ENCODE measurements around the gene MLH1.
"Not testable (repeated sequence)": the region's sequence is repeated elsewhere in the genome, so short reads cannot be mapped to it uniquely, and the experiment has no call there.

Gene MLH1

DNA sequence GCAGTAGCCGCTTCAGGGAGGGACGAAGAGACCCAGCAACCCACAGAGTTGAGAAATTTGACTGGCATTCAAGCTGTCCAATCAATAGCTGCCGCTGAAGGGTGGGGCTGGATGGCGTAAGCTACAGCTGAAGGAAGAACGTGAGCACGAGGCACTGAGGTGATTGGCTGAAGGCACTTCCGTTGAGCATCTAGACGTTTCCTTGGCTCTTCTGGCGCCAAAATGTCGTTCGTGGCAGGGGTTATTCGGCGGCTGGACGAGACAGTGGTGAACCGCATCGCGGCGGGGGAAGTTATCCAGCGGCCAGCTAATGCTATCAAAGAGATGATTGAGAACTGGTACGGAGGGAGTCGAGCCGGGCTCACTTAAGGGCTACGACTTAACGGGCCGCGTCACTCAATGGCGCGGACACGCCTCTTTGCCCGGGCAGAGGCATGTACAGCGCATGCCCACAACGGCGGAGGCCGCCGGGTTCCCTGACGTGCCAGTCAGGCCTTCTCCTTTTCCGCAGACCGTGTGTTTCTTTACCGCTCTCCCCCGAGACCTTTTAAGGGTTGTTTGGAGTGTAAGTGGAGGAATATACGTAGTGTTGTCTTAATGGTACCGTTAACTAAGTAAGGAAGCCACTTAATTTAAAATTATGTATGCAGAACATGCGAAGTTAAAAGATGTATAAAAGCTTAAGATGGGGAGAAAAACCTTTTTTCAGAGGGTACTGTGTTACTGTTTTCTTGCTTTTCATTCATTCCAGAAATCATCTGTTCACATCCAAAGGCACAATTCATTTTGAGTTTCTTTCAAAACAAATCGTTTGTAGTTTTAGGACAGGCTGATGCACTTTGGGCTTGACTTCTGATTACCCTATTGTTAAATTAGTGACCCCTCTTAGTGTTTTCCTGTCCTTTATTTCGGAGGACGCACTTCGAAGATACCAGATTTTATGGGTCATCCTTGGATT is at the start of gene MLH1:
Gene MLH1 (plus strand): TSS at position 193 of the 958 bp plus-strand sequence. CDS start 30 bp downstream, at position 223.
- DNase-seq (ENCODE audit: low read depth): peak; percentile 90

DNA sequence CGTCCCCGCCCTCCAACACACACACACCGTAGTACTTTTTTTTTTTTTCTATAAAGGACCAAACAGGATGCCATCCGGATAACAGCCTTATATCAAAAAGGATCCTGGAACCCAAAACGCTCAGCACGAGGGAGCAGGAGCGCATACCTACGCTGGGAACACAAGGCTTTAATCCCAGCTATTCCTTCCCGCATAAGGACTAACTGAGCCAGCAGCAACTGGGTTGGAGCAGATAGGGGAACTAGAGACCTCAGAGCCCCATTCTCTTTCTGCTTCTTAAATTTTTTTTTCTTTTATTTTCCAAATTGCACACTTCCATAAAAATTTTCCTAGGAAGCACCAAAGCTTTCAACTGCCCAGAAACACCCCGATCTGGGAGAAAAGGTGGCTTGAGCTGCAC is 49.7 kb upstream of the MLH1 start:
- no peak for DNase-seq (ENCODE audit: low read depth)

DNA sequence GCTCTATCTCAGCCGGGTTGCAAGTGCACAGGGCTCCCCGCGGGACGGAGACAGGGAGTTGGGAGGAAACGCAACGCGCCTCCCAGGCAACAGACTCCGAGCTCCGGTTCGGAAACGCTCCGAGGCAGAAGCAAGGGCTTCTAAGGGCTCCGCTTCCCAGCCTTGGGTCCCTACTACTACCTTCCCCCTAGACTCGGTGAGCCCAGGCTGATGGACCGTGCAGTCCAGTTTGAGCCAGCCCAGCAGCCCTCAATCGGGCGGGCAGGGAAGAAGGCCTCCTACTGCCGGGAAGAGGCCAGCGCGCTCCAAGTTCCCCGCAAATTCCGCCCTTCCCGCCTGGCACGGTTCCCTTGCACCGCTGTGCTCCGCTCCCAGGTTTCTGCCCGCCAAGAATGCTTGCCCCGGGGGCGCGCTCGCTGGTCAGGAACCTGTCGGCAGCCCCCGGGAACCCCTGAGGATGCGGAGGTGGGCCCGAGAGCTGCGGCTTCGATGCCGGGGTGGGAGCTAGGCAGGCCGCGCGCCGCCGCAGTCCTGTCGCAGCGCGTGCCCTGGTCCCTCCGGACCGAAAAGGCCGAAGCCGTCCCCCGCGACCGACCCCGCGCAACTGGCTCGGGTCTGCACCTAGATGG is 49.2 kb upstream of the MLH1 start:
- DNase-seq (ENCODE audit: low read depth): peak; percentile 8

DNA sequence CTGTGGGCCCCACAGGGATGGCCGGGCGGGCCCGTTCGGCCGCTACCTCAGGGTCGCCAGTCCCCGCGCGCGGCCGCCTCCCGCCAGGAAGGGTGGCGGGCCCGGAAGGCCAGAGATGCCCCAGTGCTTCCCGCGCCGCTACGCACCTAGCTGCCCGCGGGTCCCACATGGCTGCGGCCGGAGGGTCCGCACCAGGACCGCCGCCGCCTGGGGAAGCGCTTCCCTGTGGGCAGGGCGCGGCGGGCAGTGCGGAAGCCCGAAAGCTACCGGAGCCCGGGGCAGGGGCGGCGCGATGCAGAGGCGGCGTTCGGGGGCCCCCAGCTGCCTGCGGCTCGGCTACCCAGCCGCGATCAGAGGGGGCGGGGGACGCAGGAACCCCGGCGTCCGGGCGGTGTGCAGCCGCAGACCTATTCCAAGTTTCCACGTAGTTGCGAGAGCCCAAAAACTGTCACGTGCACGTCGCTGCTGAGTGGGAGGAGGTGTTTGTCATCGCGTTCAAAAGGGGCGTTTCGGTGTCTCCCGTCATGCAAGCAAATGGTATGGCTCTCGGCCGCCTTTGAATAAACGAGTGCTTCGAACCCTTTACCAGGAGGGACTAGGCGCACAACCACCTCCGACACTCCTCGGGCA is 48.6 kb upstream of the MLH1 start, which contains the start of gene TRANK1:
Gene TRANK1 (minus strand): TSS at position 414 of the 630 bp plus-strand sequence. CDS start 245 bp downstream, at position 169.
- DNase-seq (ENCODE audit: low read depth): peak; percentile 76

DNA sequence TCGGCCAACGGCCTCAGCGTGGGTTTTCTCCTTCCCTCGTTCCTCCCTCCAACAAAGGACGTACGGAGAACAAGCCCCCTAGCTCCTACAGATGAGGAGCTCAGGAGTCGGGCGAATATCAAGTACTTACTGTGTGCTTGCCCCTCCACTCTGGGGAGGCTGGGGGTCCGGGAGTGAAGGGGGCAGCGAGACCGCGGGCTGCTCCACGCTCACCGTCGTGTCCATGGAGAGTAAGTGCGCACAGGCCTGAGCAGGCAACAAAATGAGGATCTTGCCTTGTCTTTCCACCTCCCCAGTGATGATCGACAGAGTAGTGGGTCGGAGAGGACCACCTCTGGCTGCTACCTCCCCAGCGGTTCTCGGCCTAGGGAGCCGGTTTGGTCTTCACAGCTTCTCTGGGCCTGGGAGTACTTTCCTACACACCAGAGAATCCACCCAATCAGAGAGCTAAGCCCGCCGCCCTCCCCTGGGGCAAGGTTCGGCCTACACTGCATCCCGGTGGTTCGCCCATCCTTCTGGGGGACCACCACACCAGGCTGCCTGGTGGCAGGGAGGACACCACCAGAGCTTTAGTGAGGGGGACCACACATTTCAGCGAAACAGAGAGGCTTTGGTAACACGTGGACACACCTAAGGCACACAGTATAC is 47.9 kb upstream of the MLH1 start:
- DNase-seq (ENCODE audit: low read depth): no peak

DNA sequence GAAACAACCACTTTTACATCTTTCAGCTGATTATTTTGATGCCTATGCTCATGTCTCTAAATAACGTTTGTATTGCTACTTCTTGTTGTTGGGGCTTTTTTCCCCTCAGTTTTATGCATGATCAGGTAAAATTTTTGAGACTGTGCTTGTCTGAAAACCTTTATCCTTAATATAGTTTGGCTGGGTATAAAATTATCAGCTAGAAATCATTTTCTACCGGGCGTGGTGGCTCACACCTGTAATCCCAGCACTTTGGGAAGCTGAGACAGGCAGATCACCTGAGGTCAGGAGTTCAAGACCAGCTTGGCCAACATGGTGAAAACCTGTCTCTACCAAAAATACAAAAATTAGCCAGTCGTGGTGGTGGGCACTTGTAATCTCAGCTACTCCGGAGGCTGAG is 45.5 kb upstream of the MLH1 start:
- not testable (repeated sequence) for DNase-seq (ENCODE audit: low read depth)

DNA sequence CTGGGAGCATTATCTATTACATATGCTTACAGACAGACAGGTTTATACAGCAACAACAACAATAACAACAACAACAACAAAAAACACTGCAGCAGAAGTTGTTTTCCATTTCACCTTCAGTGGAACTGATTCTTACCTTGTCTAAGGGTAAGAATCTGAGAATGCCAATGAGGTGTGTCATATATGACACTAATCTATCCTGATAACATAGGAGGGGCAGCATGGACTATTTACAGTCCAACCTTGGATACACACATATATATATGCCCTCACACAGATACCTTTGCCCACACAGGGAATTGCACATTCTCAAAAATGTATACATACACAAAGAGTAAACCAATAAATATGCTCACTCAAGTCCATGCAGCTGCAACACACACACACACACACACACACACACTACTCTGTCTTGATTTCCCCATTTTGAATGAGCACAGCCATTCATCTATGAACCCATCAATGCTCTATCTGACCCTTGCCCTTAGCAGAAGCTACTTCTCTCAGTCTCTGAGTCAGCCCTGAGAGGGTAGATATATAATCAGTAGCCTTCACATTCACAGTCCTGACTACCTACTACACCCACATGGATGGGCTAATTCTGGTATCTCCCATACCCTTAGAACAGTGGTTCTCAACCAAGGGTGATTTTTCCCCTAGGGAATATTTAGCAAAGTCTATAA is 38.7 kb upstream of the MLH1 start:
- no peak for DNase-seq (ENCODE audit: low read depth)

DNA sequence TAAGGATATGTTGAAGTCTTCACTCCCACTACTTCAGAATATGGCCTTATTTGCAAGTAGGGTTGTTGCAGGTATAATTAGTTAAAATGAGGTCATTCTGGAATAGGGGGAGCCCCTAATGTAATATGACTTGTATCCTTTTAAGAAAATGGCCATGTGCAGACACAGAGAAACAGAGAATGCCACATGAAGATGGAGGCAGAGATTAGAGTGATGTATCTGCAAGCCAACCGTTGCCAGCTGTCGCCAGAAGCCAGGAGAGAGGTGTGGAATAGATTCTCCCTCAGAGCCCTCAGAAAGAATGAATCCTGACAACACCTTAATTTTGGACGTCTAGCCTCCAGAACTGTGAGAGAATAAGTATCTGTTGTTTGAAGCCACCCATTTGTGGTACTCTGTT is 37.2 kb upstream of the MLH1 start:
- no peak for DNase-seq (ENCODE audit: low read depth)

DNA sequence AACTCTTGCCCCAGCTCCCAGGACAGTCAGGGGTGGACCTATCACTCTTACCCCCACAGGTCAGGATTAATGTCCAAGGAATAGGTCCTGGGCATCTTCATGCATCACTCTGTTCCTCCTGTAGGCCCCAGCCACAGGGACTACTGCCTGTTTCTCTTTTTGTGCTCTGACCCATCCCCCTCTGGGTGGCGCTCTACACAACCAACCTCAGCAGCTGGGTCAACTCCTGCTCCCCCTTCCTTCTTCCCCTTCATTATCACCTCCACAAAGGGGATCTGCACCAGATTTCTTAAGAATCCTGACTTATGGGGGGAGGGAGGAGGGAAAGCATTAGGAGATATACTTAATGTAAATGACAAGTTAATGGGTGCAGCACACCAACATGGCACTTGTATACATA is 36.3 kb upstream of the MLH1 start:
- DNase-seq (ENCODE audit: low read depth): no peak

DNA sequence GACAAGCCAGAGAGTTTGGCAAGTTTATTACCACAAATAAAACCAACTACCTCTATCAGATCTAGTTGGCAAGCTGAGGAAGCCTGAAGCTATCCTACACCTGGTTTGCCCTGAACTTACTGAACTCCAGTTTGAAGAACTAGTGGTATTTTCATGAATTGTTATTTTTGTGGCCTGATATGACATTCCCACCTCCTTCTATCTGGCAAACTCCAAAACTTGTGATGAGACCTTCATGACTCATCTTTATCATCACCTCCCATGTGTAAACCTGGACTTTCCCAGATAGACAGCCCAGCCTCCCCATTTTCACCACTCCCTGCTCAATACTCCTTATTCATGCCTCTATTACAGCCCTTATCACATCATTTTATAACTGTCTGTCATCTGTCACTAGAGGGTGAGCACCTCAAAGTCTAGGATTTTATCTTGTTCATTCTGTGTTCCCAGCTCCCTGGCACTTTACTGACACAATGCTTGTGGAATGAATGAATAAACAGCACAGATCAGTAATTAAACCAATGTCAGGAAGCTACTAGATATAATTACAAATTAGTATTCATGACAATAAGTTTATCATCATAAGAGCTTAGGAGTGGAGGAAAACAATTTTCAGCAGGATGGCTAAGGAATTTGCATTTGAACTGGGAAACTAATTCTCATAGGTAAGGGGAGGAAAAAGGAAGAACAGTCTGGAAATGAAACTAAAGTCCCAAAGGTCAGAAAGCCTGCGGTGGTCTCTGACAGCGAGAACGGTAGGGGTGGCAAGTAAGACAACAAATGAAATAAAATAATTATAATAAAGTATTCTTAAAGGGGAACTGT is 35.2 kb upstream of the MLH1 start:
- no peak for DNase-seq (ENCODE audit: low read depth)

DNA sequence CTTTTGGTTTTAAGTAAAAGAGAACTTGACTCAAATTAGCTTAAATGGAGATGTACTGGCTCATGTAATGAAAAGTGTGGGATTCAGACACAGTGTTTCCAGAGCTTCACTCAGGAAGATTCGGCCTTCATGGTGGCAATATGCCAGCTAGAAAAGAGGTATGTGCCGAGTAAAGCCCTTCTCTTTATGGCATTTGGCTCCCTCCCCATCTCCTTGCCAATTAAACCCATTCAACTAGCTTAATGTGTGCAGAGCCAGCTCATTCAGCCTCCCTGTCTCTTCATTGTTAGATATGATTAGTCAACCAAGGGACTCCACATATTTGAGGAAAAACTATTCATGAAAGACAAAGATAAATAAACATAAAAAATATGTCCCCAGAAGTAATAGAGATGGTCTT is 33.5 kb upstream of the MLH1 start:
- DNase-seq (ENCODE audit: low read depth): no peak

DNA sequence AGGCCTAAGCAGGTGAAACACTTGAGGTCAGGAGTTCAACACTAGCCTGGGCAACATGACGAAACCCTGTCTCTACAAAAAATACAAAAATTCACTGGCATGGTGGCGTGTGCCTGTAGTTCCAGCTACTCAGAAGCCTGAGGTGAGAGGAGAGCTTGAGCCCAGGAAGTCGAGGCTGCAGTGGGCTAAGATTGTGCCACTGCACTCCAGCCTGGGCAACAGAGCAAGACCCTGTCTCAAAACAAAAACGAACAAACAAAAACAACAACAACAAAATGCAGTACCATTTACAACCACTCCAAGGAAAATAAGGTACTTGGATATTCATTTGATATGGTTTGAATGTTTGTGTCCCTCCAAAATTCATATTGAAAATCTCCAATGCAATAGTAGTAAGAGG is 32.8 kb upstream of the MLH1 start:
- no peak for DNase-seq (ENCODE audit: low read depth)

DNA sequence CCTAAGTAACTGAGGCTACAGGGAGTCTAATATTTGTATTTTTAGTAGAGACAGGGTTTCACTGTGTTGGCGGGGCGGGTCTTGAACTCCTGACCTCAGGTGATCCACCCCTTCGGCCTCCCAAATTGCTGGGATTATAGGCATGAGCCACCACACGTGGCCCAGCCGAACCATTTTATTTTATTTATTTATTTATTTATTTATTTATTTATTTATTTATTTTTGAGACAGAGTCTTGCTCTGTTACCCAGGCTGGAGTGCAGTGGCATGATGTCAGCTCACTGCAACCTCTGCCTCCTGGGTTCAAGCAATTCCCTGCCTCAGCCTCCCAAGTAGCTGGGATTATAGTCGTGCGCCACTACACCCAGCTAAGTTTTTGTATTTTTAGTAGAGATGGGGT is 30.3 kb upstream of the MLH1 start:
- not testable (repeated sequence) for DNase-seq (ENCODE audit: low read depth)

DNA sequence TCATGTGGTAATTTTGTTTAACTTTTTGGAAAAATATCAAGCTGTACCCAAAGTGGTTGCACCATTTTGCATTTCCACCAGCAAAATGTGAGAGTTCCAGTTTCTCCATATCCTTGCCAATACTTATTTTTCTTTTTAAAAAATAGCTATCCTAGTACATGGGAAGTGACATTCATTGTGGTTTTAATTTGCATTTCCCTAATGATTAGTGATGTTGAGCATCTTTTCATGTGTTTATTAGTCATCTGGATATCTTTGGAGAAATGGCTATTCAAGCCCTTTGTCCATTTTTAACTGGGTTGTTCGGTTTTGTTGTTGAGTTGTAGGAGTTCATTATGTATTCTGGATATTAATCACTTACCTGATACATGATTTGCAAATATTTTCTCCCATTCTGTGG is 29.0 kb upstream of the MLH1 start:
- DNase-seq (ENCODE audit: low read depth): no peak

DNA sequence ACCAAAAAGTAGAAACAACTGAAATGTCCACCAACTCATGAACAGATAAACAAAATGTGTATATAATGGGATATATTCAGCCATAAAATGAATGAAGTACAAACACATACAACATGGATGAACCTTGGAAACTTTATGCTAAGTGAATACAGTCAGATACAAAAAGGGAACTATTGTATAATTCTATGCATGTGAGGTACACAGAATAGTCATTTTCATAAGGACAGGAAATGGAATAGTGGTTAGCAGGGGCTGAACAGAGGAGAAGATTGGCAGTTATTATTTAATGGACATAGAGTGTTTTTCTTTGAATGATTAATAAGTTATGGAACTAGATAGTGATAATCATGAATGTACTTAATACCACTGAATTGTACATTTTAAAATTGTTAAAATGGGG is 28.5 kb upstream of the MLH1 start:
- no peak for DNase-seq (ENCODE audit: low read depth)

DNA sequence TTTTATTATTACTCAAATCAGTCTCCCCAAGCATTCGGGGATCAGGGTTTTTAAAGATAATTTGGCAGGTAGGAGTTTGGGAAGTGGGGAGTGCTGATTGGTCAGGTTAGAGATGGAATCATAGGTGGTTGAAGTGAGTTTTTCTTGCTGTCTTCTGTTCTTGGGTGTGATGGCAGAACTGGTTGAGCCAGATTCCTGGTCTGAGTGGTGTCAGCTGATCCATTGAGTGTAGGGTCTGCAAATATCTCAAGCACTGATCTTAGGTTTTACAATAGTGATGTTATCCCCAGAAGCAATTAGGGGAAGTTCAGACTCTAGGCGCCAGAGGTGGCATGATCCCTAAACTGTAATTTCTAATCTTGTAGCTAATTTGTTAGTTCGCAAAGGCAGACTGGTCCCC is 27.9 kb upstream of the MLH1 start:
- no peak for DNase-seq (ENCODE audit: low read depth)

DNA sequence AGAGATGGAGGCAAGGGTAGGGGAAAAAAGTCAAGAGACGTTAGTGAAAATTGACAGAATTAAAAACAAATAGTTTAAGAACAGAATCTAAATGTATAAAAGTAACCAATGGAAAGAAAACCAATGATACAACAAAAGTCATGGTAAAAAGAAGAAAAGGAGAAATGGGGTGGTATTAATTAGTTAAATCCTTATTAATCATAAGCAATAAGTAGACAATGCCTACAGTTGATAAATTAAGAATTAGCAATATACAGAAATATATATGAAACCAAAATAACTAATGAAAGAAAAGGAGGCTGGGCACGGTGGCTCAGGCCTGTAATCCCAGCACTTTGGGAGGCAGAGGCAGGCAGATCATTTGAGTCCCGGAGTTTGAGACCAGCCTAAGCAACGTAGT is 24.2 kb upstream of the MLH1 start:
- no peak for DNase-seq (ENCODE audit: low read depth)

DNA sequence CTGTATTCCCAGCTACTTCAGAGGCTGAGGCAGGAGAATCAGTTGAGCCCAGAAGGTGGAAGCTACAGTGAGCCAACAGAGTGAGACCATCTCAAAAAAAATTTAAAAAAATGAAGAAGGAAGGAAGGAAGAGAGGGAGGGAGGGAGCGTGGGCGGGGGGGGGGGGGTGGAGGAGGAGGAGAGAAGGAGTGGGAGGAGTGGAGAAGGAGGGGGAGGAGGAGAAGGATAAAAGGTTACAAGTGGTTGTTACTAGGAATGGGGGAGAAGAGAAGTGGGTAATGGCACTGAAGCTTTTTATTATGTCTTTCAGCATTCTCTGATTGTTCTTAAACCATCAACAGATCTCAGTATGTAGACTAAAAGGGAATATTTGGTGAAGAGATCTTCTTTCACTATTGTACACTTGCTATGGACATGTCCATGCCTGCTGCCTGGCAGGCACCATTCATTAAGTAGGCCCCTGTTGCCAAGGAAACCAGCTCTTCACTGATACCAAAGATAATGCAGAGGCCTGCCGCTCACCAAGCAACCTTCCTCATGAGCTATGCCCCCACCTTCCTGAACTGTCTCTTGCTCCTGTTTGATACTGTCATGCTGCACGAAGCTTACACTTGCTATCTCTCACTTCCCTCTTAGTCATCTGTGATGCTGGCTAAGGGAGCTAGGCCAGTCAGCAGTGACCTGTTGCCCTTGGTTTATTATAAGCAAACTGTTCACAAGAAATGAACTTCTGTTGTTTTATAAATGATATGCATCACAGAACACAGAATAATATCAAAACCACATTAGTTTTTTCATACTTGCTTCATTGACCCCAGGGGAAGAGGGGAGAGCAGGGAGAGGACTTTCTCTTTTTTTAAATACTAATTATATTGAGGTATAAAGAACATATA is 23.5 kb upstream of the MLH1 start:
- DNase-seq (ENCODE audit: low read depth): no peak

DNA sequence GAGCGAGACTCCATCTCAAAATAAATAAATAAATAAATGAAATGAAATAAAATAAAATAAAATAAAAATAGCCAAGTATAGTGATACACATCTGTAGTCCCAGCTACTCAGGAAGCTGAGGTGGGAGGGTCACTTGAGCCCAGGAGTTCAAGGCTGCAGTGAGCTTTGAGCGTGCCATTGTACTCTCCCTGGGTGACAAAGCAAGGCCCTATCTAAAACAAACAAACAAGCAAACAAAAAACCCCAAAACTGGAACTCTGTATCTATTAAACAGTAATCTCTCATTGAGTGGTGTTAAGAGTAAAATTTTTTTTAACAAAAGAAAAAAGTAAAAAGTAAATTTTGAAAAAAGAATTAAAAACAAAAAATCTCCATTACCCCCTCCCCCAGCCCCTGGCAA is 21.2 kb upstream of the MLH1 start:
- DNase-seq (ENCODE audit: low read depth): no peak

DNA sequence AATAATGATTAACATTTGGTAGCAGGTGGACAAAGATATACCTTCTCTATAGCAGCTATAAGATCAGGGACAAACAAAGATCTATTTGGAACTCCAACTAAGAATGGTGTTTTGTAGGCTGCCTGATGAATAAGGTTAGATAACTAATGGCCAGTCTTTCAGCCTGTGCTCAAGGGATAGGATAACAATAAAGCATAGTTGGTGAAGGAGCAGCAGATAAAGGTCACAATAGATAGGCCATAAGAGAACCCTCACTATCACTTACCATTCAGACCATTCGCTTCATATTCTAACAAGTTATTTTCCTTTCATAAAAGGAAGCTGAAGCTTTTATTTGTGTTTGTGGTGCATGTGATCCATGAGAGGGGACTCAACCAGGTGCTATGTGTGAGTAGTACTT is 20.2 kb upstream of the MLH1 start:
- DNase-seq (ENCODE audit: low read depth): no peak
